HepG2 (cell line): ENCODE results near the gene STK38L. TPM values are rescaled to one million over a fixed set of nuclear protein-coding genes. Genes with fewer than 3 reads are reported as not detected.

Source experiments
- BORCS8-MEF2B ChIP-seq: sonication (generic); formaldehyde crosslinking; IDR thresholded peaks from 2 replicates; pipeline ENCODE4 v1.8.0; 2022; ENCODE audit warnings: mild to moderate bottlenecking, missing genetic modification reagents
- ELF1 ChIP-seq: sonication (generic); formaldehyde crosslinking; IDR thresholded peaks from 2 replicates; pipeline ENCODE4 v1.4.0; 2020; ENCODE audit warnings: missing genetic modification reagents
- ELF4 ChIP-seq: sonication (generic); formaldehyde crosslinking; IDR thresholded peaks from 2 replicates; pipeline ENCODE4 v1.5.0; 2020; ENCODE audit warnings: missing genetic modification reagents, mild to moderate bottlenecking, moderate library complexity, borderline replicate concordance
- HNRNPLL ChIP-seq: fragments of 200-400 bp; formaldehyde crosslinking; IDR thresholded peaks from 2 replicates; pipeline ENCODE4 v1.6.1; 2017; ENCODE audit warnings: mild to moderate bottlenecking, low read depth, low read length; ENCODE audit not compliant: poor library complexity, severe bottlenecking
- JUND ChIP-seq: sonication (generic); formaldehyde crosslinking; IDR thresholded peaks from 2 replicates; pipeline ENCODE4 v1.8.0; 2022; ENCODE audit warnings: mild to moderate bottlenecking, missing genetic modification reagents
- KAT7 ChIP-seq: IDR thresholded peaks from 2 replicates; pipeline ENCODE4 v1.6.1; 2018; ENCODE audit warnings: borderline replicate concordance, missing compliant biosample characterization
- ZBTB7A ChIP-seq: sonication (generic); formaldehyde crosslinking; IDR thresholded peaks from 2 replicates; pipeline ENCODE4 v1.8.0; 2022; ENCODE audit warnings: mild to moderate bottlenecking, missing genetic modification reagents
- ZNF7 ChIP-seq: IDR thresholded peaks from 2 replicates; pipeline ENCODE4 v1.6.1; 2016; ENCODE audit warnings: missing biosample characterization, missing genetic modification reagents
- ZNF75D ChIP-seq: sonication (generic); formaldehyde crosslinking; IDR thresholded peaks from 2 replicates; pipeline ENCODE4 v1.8.1; 2023; ENCODE audit warnings: missing genetic modification reagents, mild to moderate bottlenecking, borderline replicate concordance
- ZSCAN22 ChIP-seq: sonication (generic); formaldehyde crosslinking; IDR thresholded peaks from 2 replicates; pipeline ENCODE4 v1.4.0; 2020; ENCODE audit warnings: mild to moderate bottlenecking, missing genetic modification reagents
- polyA plus RNA-seq, 8 experiments: library from polyadenylated mRNA; depleted of rRNA in 3 of 8; stranded (reverse) in 7 of 8; unstranded in 1 of 8; fragments of >200 nt; fragmentation: Illumina TruSeq in 4 of 8; extraction: Trizol in 4 of 8; gene quantifications; 2 replicates each; pipeline versions ENCODE4 v1.2.1 to v1.2.3, GENCODE V29; 2011 to 2016; ENCODE audit warnings: low read depth in 4 of 8, missing spikeins in 1 of 8, mixed read lengths in 1 of 8; ENCODE audit not compliant: insufficient read depth in 1 of 8
- total RNA-seq, 5 experiments: library from RNA; depleted of rRNA; stranded (reverse); fragments of >200 nt; fragmentation: Illumina TruSeq; extraction: Trizol; gene quantifications; 2 replicates each; pipeline ENCODE4 v1.2.3, GENCODE V29; 2016; ENCODE audit warnings: low read depth in 1 of 5
- TF ChIP-seq, protein P1 (sequence below): sonication (generic); formaldehyde crosslinking; IDR thresholded peaks from 2 replicates; pipeline ENCODE4 v1.5.0; 2020; ENCODE audit warnings: mild to moderate bottlenecking, missing genetic modification reagents, borderline replicate concordance
- TF ChIP-seq, protein P2 (sequence below): sonication (generic); formaldehyde crosslinking; IDR thresholded peaks from 2 replicates; pipeline ENCODE4 v1.8.0; 2022; ENCODE audit warnings: missing genetic modification reagents, mild to moderate bottlenecking, moderate library complexity, borderline replicate concordance

STK38L gene
- total and polyA plus RNA-seq, 2 of the 13 experiments (the other 11 are each of a cell fraction or from before 2014, with no cell fraction given), result 6.1 to 26.4 TPM

DNA sequence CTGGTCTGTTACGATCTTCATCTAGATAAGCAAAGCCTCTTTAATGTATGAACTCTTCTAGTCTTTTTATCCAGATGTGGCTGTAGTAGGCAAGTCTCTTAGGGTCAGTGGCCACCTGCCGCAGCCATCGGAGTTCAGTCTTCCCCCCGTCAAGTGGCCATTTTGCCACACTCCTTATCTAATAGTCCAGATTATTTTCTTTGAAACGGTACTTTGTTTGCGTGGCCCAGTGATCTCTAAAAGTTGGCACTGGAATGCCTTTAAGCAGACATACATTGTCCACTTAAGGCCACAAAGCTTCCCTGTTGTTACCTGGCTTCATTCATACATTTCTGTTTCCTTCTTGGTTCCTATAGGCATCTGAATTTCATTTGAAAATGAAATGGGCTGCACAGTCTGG lies 52.6 kb downstream of the STK38L start (continued):
- TF ChIP-seq, protein P1, sequence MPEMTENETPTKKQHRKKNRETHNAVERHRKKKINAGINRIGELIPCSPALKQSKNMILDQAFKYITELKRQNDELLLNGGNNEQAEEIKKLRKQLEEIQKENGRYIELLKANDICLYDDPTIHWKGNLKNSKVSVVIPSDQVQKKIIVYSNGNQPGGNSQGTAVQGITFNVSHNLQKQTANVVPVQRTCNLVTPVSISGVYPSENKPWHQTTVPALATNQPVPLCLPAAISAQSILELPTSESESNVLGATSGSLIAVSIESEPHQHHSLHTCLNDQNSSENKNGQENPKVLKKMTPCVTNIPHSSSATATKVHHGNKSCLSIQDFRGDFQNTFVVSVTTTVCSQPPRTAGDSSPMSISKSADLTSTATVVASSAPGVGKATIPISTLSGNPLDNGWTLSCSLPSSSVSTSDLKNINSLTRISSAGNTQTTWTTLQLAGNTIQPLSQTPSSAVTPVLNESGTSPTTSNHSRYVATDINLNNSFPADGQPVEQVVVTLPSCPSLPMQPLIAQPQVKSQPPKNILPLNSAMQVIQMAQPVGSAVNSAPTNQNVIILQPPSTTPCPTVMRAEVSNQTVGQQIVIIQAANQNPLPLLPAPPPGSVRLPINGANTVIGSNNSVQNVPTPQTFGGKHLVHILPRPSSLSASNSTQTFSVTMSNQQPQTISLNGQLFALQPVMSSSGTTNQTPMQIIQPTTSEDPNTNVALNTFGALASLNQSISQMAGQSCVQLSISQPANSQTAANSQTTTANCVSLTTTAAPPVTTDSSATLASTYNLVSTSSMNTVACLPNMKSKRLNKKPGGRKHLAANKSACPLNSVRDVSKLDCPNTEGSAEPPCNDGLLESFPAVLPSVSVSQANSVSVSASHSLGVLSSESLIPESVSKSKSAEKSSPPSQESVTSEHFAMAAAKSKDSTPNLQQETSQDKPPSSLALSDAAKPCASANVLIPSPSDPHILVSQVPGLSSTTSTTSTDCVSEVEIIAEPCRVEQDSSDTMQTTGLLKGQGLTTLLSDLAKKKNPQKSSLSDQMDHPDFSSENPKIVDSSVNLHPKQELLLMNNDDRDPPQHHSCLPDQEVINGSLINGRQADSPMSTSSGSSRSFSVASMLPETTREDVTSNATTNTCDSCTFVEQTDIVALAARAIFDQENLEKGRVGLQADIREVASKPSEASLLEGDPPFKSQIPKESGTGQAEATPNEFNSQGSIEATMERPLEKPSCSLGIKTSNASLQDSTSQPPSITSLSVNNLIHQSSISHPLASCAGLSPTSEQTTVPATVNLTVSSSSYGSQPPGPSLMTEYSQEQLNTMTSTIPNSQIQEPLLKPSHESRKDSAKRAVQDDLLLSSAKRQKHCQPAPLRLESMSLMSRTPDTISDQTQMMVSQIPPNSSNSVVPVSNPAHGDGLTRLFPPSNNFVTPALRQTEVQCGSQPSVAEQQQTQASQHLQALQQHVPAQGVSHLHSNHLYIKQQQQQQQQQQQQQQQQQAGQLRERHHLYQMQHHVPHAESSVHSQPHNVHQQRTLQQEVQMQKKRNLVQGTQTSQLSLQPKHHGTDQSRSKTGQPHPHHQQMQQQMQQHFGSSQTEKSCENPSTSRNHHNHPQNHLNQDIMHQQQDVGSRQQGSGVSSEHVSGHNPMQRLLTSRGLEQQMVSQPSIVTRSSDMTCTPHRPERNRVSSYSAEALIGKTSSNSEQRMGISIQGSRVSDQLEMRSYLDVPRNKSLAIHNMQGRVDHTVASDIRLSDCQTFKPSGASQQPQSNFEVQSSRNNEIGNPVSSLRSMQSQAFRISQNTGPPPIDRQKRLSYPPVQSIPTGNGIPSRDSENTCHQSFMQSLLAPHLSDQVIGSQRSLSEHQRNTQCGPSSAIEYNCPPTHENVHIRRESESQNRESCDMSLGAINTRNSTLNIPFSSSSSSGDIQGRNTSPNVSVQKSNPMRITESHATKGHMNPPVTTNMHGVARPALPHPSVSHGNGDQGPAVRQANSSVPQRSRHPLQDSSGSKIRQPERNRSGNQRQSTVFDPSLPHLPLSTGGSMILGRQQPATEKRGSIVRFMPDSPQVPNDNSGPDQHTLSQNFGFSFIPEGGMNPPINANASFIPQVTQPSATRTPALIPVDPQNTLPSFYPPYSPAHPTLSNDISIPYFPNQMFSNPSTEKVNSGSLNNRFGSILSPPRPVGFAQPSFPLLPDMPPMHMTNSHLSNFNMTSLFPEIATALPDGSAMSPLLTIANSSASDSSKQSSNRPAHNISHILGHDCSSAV (CRISPR knock-in tag), result no peak
- TF ChIP-seq JUND (CRISPR knock-in tag) (no peak), ZBTB7A (no peak), BORCS8-MEF2B (CRISPR knock-in tag) (no peak), KAT7 (CRISPR knock-in tag) (no peak), ELF4 (CRISPR knock-in tag) (no peak), ZNF7 (no peak), HNRNPLL (no peak), ZNF75D (CRISPR knock-in tag) (no peak), ZSCAN22 (CRISPR knock-in tag) (no peak), ELF1 (CRISPR knock-in tag) (no peak)
- TF ChIP-seq, protein P2, sequence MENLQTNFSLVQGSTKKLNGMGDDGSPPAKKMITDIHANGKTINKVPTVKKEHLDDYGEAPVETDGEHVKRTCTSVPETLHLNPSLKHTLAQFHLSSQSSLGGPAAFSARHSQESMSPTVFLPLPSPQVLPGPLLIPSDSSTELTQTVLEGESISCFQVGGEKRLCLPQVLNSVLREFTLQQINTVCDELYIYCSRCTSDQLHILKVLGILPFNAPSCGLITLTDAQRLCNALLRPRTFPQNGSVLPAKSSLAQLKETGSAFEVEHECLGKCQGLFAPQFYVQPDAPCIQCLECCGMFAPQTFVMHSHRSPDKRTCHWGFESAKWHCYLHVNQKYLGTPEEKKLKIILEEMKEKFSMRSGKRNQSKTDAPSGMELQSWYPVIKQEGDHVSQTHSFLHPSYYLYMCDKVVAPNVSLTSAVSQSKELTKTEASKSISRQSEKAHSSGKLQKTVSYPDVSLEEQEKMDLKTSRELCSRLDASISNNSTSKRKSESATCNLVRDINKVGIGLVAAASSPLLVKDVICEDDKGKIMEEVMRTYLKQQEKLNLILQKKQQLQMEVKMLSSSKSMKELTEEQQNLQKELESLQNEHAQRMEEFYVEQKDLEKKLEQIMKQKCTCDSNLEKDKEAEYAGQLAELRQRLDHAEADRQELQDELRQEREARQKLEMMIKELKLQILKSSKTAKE (CRISPR knock-in tag), result no peak
- TF ChIP-seq, all 625 proteins: peak for 0
